CD4-positive, alpha-beta T cell (primary cell): ENCODE measurements around the gene FRZB. TPM values are rescaled to one million over a fixed set of nuclear protein-coding genes. Genes with fewer than 3 reads are reported as not detected.

Experiments used
- ATAC-seq: fragments of 200-7000 bp; cut with Tn5 transposase; one replicate; pipeline ENCODE4 v1.10.0; 2022; ENCODE audit warnings: mild to moderate bottlenecking; ENCODE audit not compliant: poor library complexity
- CTCF ChIA-PET: fragments of 350-600 bp; sonication (Branson Sonifier 250); formaldehyde crosslinking; loops from one replicate; lab custom pipeline; 2021; ENCODE audit warnings: antibody characterized with exemption, inconsistent platforms; lab: Charles Lee
- POLR2A ChIA-PET: fragments of 350-600 bp; sonication (Branson Sonifier 250); formaldehyde crosslinking; loops from one replicate; lab custom pipeline; 2021; ENCODE audit warnings: antibody characterized with exemption, inconsistent platforms; lab: Charles Lee
- DNase-seq, 14 experiments: peaks; one replicate each; pipeline ENCODE4 v3.0.0-alpha.2; 2013 to 2020; ENCODE audit warnings: mixed read lengths in 2 of 14
- H3K27ac ChIP-seq, 2 donors: one replicate each; pipeline versions ENCODE4 v1.5.1 to v1.7.0; 2013; ENCODE audit warnings: low read length in 2 of 2, low read depth in 1 of 2, mild to moderate bottlenecking in 1 of 2
- H3K27me3 ChIP-seq, 2 experiments: 1 replicate in 1 of 2; 2 replicates in 1 of 2; pipeline versions ENCODE4 v1.6.1 to v1.7.0; 2013; ENCODE audit warnings: low read length in 2 of 2, control low read depth in 1 of 2, mild to moderate bottlenecking in 1 of 2, moderate library complexity in 1 of 2; ENCODE audit not compliant: insufficient read depth in 2 of 2, control insufficient read depth in 1 of 2
- H3K36me3 ChIP-seq: one replicate; pipeline ENCODE4 v1.6.1; 2013; ENCODE audit warnings: low read length, control low read depth; ENCODE audit not compliant: insufficient read depth
- H3K4me1 ChIP-seq: one replicate; pipeline ENCODE4 v1.6.1; 2013; ENCODE audit warnings: low read length, control low read depth; ENCODE audit not compliant: insufficient read depth
- H3K4me3 ChIP-seq: one replicate; pipeline ENCODE4 v1.5.1; 2013; ENCODE audit warnings: mild to moderate bottlenecking, low read length, moderate library complexity
- H3K9me3 ChIP-seq, 2 experiments: 1 replicate in 1 of 2; 2 replicates in 1 of 2; pipeline versions ENCODE4 v1.6.1 to v1.7.0; 2013; ENCODE audit warnings: low read length in 2 of 2, mild to moderate bottlenecking in 2 of 2, control low read depth in 1 of 2, moderate library complexity in 1 of 2; ENCODE audit not compliant: control insufficient read depth in 1 of 2, insufficient read depth in 1 of 2
- H3K27ac Mint-ChIP-seq: one replicate; pipeline ENCODE4 v1.8.0; 2020; ENCODE audit warnings: mixed read lengths
- H3K27me3 Mint-ChIP-seq: one replicate; pipeline ENCODE4 v1.8.0; 2021; ENCODE audit warnings: mixed read lengths
- H3K36me3 Mint-ChIP-seq: one replicate; pipeline ENCODE4 v1.8.0; 2021; ENCODE audit warnings: low read depth, mixed read lengths
- H3K4me1 Mint-ChIP-seq: one replicate; pipeline ENCODE4 v1.8.0; 2021; ENCODE audit warnings: low read depth, mixed read lengths
- H3K4me3 Mint-ChIP-seq: one replicate; pipeline ENCODE4 v1.8.0; 2020; ENCODE audit warnings: mild to moderate bottlenecking, mixed read lengths
- H3K9me3 Mint-ChIP-seq: one replicate; pipeline ENCODE4 v1.8.0; 2020; ENCODE audit warnings: mixed read lengths
- CTCF ChIP-seq: fragments of 200-600 bp; IDR thresholded peaks from one replicate; pipeline ENCODE4 v1.8.0; 2022; ENCODE audit warnings: antibody characterized with exemption, mild to moderate bottlenecking
- intact Hi-C, 2 experiments: fragments of 100-400 bp; cut with DNase I in 1 of 2; cut with micrococcal nuclease in 1 of 2; formaldehyde crosslinking; loops; one replicate each; pipeline versions ENCODE4 v1.15.1 to v1.9.0; 2023 to 2025; cut with DNase I, micrococcal nuclease
- total RNA-seq, 174 experiments: library from RNA in 2 of 174; stranded (reverse) in 2 of 174; gene quantifications; one replicate each; pipeline ENCODE4 v1.2.3 and lab custom pipeline; 2021 to 2026

The FRZB gene
- total RNA-seq, 2 experiments from 2014 or later: not detected

DNA sequence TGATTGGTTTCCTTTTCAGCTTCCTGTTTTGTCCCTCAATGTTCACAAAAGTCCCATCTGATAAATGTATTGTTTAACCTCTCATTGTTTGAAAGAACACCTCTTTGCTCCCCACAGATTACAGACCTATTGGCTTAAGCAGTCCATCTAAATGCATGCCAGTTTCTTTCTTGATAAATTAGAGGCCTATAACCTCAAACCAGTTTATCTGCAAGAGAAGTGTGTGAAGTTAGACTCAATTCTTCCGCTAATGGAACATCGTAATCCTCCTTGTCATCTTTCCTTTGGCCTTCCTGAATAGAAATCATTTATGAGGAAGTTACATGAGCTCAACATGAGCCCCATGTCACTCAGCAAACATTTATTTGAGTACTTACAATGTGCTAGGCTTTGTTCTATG is 74.0 kb downstream of the FRZB start:
- ChIA-PET POLR2A (no interaction called here), CTCF (no interaction called here)
- Mint-ChIP-seq H3K9me3 (no peaks in the 10 kb centered on the region), H3K27ac (no peak overlapping the region), H3K27me3 (peaks cover 17% of the 10 kb centered on the region), H3K4me1 (no peaks in the 10 kb centered on the region), H3K36me3 (no peaks in the 10 kb centered on the region), H3K4me3 (no peak overlapping the region)
- H3K4me1 ChIP-seq: no peaks in the 10 kb centered on the region
- no peak overlapping the region for H3K4me3 ChIP-seq
- H3K27me3 ChIP-seq: no peaks in the 10 kb centered on the region
- DNase-seq (no peak), ATAC-seq (no peak)
- TF ChIP-seq CTCF: no peak
- H3K9me3 ChIP-seq: no peaks in the 10 kb centered on the region
- no peak overlapping the region for H3K27ac ChIP-seq
- H3K36me3 ChIP-seq: no peaks in the 10 kb centered on the region
- intact Hi-C loops: no loop called here

DNA sequence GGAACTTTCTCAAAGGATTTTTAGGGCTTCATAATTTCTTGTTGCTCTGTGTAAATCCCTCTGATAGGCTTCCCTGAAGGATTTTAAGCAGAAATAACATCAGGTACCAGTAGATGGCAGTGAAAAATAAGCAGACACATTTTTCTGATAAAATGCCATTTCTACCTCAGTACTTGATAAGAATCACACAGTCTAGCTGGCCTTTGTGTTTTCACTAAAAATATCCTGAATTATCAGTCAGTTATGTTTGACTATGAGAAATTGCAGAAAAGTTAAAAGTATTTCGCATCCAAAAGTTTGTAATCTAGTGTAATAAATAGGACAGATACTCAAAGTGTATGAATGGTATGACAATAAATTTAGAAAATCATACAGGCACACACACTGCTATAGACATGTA is 81.7 kb downstream of the FRZB start:
- ATAC-seq: no peak
- Mint-ChIP-seq H3K4me1 (no peaks in the 10 kb centered on the region), H3K9me3 (no peaks in the 10 kb centered on the region), H3K27ac (no peak overlapping the region), H3K4me3 (no peak overlapping the region), H3K36me3 (peaks cover 21% of the 10 kb centered on the region), H3K27me3 (no peaks in the 10 kb centered on the region)
- intact Hi-C loops: loop anchor here in 1 of 2 experiments (10.0 kb wide), 1 partner anchor 190 kb away; no protein-coding TSS in a partner anchor
- H3K4me1 ChIP-seq: no peaks in the 10 kb centered on the region
- ChIA-PET POLR2A (interaction anchor here (1.4 kb wide), 1 partner anchor 9 kb away, joined by 4 read pairs; no protein-coding TSS in a partner anchor), CTCF (no interaction called here)
- no peak for TF ChIP-seq CTCF
- no peaks in the 10 kb centered on the region for H3K36me3 ChIP-seq
- no peak overlapping the region for H3K27ac ChIP-seq
- no peak overlapping the region for H3K4me3 ChIP-seq
- no peaks in the 10 kb centered on the region for H3K9me3 ChIP-seq
- peak in 1 of 14 experiments; percentile 6 for DNase-seq
- no peaks in the 10 kb centered on the region for H3K27me3 ChIP-seq

DNA sequence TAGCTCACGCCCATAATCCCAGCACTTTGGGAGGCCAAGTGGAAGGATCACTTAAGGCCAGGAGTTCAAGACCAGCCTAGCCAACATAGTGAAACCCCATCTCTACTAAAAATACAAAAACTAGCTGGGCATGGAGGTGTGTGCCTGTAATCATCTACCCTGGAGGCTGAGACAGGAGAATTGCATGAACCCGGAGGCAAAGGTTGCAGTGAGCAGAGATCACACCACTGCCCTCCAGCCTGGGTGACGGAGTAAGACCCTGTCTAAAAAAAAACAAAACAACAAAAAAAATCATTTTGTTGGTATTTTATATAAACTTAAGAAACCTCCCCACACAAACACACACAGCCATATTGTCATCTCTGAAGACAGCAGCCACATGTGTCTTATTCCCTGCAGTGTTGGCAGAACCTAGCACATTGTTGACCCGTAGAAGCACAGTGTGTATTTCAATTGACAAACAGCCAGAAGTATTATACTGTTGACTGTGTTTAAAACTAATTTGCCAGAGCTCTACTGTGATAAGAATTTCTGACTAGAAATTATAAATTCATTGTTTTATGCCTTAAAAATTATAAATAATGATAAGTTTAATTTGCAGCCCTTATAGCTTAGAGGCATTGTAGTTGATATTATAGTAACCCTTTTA is 82.3 kb downstream of the FRZB start:
- Mint-ChIP-seq H3K9me3 (no peaks in the 10 kb centered on the region), H3K4me1 (no peaks in the 10 kb centered on the region), H3K36me3 (peaks cover 21% of the 10 kb centered on the region), H3K27ac (no peak overlapping the region), H3K4me3 (no peak overlapping the region), H3K27me3 (no peaks in the 10 kb centered on the region)
- Histone ChIP-seq H3K9me3 (no peaks in the 10 kb centered on the region), H3K36me3 (no peaks in the 10 kb centered on the region), H3K4me3 (no peak overlapping the region), H3K27me3 (no peaks in the 10 kb centered on the region), H3K4me1 (no peaks in the 10 kb centered on the region), H3K27ac (no peak overlapping the region)
- ATAC-seq (no peak), DNase-seq (no peak)
- ChIA-PET CTCF (no interaction called here), POLR2A (no interaction called here)
- TF ChIP-seq CTCF: no peak
- intact Hi-C loops: loop anchor here in 1 of 2 experiments (10.0 kb wide), 1 partner anchor 191 kb away; no protein-coding TSS in a partner anchor

Other genes starting within 250 kb of the FRZB start
- gene DNAJC10, start 150.4 kb downstream of the FRZB start, total RNA-seq: 10 to 100 TPM; 34.0 to 34.1 TPM
- gene NCKAP1, start 171.8 kb upstream of the FRZB start, total RNA-seq: 1 to 10 TPM; 2.4 to 2.5 TPM
- gene DUSP19, start 212.1 kb upstream of the FRZB start, total RNA-seq: under 1 TPM; 0.14 to 0.50 TPM